ENCODE data around the gene TRAPPC3. TPM values are rescaled to one million over a fixed set of nuclear protein-coding genes. Genes with fewer than 3 reads are reported as not detected.

The TRAPPC3 gene
- total RNA-seq, 1 experiment from 2014 or later = 98.7 TPM

DNA sequence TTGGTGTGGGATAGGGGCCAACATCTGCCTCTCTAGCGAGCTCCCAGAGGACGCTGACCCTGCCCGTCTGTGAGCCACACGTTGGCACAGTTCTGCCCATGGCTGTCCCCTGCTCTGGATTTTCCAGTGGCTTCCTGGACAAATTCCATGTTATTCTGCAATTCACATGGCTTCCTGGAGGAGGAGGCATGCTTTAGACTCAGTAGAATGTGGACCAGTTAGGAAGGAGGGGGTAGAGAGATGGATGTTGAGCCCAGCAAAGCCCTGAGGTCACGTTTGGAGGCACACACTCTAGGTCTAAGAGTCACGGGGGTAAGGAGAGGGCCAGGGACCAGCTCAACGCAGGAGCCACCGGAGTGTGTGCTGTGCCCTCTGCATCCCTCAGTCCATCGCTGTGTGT, 36.5 kb downstream of the TRAPPC3 start:
- no peaks in the 10 kb centered on the region for H3K36me3 ChIP-seq (ENCODE audit: control insufficient read depth, insufficient read depth, low read length)
- intact Hi-C loops (cut with micrococcal nuclease; ENCODE audit: unreplicated experiment) (no loop called here), in situ Hi-C loops (cut with HindIII; ENCODE audit: low pct_unique_long_range_greater_than_20kb, low sequenced_read_pairs) (no loop called here)
- no peak overlapping the region for H3K4me3 ChIP-seq (ENCODE audit: low read depth in 2 of 2, low read length in 2 of 2)
- no peaks in the 10 kb centered on the region for H3K27me3 ChIP-seq (ENCODE audit: control insufficient read depth, insufficient read depth, low read length)
- TF ChIP-seq TCF7L2 (IDR thresholded peaks at IDR 0.05; ENCODE audit: low read depth, low read length) (no peak), SIN3A (IDR thresholded peaks at IDR 0.05; ENCODE audit: borderline replicate concordance, insufficient read depth, low read depth, low read length) (no peak), POLR2AphosphoS5 (IDR thresholded peaks at IDR 0.05; ENCODE audit: low read depth, low read length) (no peak)
- TF ChIP-seq, protein P1, sequence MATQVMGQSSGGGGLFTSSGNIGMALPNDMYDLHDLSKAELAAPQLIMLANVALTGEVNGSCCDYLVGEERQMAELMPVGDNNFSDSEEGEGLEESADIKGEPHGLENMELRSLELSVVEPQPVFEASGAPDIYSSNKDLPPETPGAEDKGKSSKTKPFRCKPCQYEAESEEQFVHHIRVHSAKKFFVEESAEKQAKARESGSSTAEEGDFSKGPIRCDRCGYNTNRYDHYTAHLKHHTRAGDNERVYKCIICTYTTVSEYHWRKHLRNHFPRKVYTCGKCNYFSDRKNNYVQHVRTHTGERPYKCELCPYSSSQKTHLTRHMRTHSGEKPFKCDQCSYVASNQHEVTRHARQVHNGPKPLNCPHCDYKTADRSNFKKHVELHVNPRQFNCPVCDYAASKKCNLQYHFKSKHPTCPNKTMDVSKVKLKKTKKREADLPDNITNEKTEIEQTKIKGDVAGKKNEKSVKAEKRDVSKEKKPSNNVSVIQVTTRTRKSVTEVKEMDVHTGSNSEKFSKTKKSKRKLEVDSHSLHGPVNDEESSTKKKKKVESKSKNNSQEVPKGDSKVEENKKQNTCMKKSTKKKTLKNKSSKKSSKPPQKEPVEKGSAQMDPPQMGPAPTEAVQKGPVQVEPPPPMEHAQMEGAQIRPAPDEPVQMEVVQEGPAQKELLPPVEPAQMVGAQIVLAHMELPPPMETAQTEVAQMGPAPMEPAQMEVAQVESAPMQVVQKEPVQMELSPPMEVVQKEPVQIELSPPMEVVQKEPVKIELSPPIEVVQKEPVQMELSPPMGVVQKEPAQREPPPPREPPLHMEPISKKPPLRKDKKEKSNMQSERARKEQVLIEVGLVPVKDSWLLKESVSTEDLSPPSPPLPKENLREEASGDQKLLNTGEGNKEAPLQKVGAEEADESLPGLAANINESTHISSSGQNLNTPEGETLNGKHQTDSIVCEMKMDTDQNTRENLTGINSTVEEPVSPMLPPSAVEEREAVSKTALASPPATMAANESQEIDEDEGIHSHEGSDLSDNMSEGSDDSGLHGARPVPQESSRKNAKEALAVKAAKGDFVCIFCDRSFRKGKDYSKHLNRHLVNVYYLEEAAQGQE (IDR thresholded peaks at IDR 0.05; ENCODE audit: insufficient read depth in 1 of 2, low read depth in 2 of 2, low read length in 1 of 2) = no peak
- TF ChIP-seq, protein P2, sequence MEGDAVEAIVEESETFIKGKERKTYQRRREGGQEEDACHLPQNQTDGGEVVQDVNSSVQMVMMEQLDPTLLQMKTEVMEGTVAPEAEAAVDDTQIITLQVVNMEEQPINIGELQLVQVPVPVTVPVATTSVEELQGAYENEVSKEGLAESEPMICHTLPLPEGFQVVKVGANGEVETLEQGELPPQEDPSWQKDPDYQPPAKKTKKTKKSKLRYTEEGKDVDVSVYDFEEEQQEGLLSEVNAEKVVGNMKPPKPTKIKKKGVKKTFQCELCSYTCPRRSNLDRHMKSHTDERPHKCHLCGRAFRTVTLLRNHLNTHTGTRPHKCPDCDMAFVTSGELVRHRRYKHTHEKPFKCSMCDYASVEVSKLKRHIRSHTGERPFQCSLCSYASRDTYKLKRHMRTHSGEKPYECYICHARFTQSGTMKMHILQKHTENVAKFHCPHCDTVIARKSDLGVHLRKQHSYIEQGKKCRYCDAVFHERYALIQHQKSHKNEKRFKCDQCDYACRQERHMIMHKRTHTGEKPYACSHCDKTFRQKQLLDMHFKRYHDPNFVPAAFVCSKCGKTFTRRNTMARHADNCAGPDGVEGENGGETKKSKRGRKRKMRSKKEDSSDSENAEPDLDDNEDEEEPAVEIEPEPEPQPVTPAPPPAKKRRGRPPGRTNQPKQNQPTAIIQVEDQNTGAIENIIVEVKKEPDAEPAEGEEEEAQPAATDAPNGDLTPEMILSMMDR (IDR thresholded peaks at IDR 0.05) = no peak
- BruUV-seq (replicated peaks) = no TSS peak
- peaks cover 12% of the 10 kb centered on the region; the same call in 1 of the 2 replicates for H3K4me1 ChIP-seq (ENCODE audit: control insufficient read depth, insufficient read depth, low read length)
- POLR2A ChIA-PET = interaction anchor here (0.6 kb wide), 1 partner anchor 21 kb away, joined by 3 read pairs; no protein-coding TSS in a partner anchor
- no peaks in the 10 kb centered on the region for H3K9me3 ChIP-seq (ENCODE audit: control insufficient read depth, insufficient read depth, low read depth, low read length)
- ATAC-seq (no peak), DNase-seq (ENCODE audit: low read depth, low spot score) (no peak)
- CTCF ChIA-PET = no interaction called here
- H3K27ac ChIP-seq (ENCODE audit: low read length) = no peak overlapping the region

DNA sequence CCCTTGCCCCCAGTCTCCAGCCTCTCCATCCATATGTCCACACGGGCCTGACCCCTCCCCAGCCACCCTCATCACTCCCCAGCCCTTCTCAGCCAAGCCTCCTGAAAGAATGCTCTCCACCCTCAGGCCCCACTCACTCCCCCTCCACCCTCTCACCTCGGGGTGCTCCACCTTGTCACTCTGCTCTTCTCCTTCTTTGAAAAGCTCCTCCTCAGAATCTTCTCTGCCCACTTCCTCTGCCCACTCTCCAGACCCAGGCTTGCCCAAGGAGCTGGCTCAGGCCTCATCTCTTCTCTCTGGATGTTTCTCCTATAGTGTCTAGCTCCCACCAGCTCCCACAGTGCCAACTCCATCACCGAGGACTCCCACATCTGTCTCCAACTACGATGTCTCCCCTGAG, 38.1 kb downstream of the TRAPPC3 start:
- Histone ChIP-seq H3K27ac (ENCODE audit: low read length) (no peak overlapping the region), H3K9me3 (ENCODE audit: control insufficient read depth, insufficient read depth, low read depth, low read length) (no peaks in the 10 kb centered on the region), H3K27me3 (ENCODE audit: control insufficient read depth, insufficient read depth, low read length) (no peaks in the 10 kb centered on the region), H3K4me1 (ENCODE audit: control insufficient read depth, insufficient read depth, low read length) (peaks cover 12% of the 10 kb centered on the region; the same call in 1 of the 2 replicates), H3K36me3 (ENCODE audit: control insufficient read depth, insufficient read depth, low read length) (no peaks in the 10 kb centered on the region), H3K4me3 (ENCODE audit: low read depth in 2 of 2, low read length in 2 of 2) (no peak overlapping the region)
- ChIA-PET POLR2A (no interaction called here), CTCF (no interaction called here)
- in situ Hi-C loops (cut with HindIII; ENCODE audit: low pct_unique_long_range_greater_than_20kb, low sequenced_read_pairs) (no loop called here), intact Hi-C loops (cut with micrococcal nuclease; ENCODE audit: unreplicated experiment) (no loop called here)
- TF ChIP-seq POLR2AphosphoS5 (IDR thresholded peaks at IDR 0.05; ENCODE audit: low read depth, low read length) (no peak), SIN3A (IDR thresholded peaks at IDR 0.05; ENCODE audit: borderline replicate concordance, insufficient read depth, low read depth, low read length) (no peak), TCF7L2 (IDR thresholded peaks at IDR 0.05; ENCODE audit: low read depth, low read length) (no peak)
- TF ChIP-seq, protein P2 (IDR thresholded peaks at IDR 0.05) = no peak
- TF ChIP-seq, protein P1 (IDR thresholded peaks at IDR 0.05; ENCODE audit: insufficient read depth in 1 of 2, low read depth in 2 of 2, low read length in 1 of 2) = no peak
- BruUV-seq (replicated peaks) = no TSS peak
- ATAC-seq (no peak), DNase-seq (ENCODE audit: low read depth, low spot score) (no peak)
